ENCODE measurements around the gene CC2D2A.
A peak's percentile ranks its signal among the peaks of the same experiment; 100 is the strongest.

Gene CC2D2A

DNA sequence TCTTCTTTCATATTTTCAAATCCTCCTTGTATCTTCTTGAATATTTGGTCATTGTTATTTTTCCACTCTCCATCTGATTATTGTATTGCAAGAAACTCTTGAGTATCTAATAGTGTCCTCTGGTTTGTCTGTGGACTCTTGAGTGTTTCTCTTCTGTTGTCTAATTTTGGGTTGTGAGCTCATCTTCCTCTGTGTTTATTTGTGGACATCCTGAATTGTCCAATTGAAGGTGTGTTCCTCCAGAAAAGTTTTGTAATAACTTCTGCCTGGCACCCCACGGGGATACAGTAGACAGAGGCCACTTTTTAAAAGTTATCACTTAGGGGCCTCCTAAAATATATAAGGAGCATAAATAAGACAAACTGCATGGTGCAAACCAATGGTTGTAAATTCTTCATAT is 3.1 kb upstream of the CC2D2A start:
- no peak for DNase-seq (ENCODE audit: low spot score)

DNA sequence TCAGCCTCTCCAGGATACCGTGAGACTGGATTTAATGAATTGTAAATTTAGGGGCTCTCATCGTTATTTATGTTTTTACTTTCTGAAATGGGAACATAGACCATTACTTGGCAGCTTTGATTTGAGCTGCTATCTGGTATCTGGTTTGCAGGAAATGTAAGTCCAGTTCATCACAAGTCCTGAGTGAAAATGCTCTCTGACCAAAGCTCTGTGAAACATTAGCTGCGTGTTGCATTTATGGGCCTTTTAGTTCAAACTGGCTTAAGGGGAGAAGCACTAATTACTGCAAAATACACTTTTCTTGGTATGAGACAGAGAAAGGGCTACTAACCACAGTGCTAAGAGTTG is 420 bp downstream of the CC2D2A start:
- peak; percentile 9 for DNase-seq (ENCODE audit: low spot score)

DNA sequence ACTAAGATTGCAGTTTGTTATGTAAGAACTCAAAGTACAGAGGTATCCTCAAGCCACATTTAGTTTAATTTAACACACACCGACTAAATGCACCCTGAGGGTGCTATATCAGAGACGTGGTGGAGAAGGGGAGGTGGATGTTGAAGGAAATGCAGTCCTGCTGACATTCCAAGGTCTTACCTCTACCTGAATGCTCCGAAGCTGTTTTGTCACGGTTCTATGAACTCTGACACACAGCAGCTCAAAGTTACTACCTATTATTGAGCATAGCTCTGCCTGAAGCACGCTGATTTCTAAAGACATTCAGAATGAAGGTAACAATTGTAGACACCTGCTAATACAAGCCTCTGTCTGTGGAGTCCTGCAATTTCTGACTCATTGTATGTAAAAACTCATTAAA is 6.7 kb downstream of the CC2D2A start:
- DNase-seq (ENCODE audit: low spot score): peak; percentile 68

DNA sequence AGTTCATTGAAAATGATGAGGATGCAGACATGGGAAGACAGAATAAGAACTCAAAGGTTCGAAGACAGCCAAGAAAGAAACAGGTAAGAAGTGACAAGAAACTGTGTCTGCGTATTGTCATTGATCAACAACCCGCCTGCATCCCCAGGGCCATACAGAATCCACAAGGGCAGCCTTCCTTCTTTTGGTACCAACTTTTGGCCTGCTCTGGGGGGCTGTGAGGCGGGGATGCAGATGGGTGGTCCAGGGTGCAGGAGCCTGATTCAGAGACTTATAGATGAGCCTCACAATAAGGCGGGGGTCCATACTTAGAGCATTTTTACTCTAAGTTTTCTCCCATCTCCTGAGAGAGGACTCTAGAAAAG is 9.0 kb downstream of the CC2D2A start:
- DNase-seq (ENCODE audit: low spot score): no peak

DNA sequence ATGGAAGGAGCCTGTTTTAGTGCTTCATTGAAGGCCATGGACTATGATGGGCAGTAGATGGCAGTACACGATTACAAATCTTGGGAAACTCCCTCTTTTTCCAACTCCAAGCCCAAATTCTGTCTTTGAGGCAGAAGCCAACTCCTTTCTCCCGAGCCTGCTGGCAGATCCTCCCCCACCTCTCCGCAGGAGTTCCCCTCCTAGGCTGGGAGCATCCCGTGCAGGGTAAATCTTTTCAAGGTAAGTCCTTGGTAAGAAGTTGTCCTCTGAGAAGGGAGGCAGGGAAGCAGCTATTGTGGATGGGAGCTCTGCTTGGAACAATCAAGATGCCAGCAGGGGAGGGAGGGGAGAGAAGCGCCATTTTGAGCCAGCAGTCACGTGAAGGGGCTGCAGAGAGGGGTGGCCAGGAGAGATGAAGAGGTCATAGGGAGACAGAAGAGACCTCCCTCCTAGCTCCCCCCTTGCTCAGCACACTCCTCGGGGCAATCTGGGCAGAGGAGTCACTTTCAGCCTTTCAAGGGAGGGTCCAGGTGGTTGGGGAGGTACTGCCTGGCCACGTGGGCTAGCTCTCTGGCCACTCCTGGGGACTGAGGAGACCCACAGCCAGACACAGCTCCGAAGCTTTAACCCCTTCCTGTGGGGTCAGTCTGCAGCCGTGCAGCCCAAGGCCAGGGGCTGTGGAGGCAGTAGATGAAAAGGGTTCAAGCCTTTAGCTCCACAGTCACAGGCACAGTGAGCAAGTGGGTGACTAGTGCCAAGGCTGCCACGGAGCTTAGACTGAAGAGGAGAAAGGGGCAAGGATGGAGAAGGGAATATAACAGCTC is 9.6 kb downstream of the CC2D2A start:
- DNase-seq (ENCODE audit: low spot score): peak; percentile 85

DNA sequence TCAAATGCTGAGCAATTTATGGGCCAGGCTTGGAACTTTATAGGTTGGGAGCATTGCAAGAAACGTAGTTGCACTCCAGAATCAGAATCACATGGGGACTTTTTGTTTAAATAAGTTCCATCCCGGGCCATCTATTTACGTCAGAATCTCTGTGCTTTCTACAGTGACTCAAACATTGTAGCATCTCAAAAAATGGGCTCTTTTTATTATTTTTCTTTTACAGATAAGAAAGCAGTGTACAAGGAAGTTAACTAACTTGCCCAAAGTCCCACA is 10.2 kb downstream of the CC2D2A start:
- DNase-seq (ENCODE audit: low spot score): no peak

DNA sequence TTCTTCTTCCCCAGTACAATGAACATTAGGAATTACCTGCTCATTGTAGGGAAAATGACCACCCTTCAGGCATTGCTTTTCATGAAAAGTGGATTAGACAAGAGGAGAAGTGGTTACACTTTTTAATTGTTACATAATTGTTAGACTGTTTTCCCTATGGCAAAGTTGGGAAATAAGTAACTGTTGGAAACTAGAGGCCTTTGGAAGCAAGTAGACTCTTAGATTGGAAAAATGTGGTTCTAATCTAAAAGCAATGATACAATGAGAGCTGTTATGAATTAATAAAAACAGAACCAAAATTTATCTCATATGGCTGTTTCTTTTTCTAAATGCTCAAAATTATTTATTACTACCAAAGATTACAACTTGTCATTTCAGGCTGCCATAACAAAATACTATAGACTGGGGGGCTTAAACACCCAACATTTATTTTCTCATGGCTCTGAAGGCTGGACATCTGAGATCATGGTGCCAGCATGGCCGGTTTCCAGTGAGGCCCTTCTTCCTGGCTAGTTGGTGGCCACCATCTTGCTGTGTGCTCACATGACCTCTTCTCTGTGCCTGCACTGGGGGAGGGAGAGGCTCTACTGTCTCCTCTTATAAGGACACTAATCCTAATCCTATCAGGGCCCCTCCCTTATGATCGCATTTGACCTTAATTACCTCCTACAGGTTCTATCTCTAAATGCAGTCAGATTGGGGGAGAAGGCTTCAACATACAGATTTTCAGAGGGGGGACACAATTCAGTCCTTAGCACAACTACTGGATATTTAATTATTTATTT is 12.5 kb downstream of the CC2D2A start:
- no peak for DNase-seq (ENCODE audit: low spot score)

DNA sequence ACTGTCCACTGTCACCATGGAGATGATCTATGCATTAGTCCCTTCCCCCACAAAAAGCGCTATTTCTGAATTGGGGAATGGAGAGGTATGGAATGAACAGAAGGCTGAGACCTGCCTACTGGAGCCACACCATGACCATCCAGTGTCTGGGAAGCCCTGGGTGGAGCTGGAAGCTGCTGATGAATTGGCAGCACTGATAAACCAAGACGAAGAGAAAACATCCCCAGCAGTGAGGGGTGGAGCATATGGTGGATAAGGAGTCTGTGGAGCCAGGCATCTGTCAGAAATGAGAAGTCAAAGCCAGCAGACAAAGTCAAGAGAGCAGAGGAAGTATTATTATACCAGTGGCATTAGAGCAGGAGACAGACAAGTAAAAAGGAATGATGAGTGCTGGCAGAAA is 13.2 kb downstream of the CC2D2A start:
- no peak for DNase-seq (ENCODE audit: low spot score)

DNA sequence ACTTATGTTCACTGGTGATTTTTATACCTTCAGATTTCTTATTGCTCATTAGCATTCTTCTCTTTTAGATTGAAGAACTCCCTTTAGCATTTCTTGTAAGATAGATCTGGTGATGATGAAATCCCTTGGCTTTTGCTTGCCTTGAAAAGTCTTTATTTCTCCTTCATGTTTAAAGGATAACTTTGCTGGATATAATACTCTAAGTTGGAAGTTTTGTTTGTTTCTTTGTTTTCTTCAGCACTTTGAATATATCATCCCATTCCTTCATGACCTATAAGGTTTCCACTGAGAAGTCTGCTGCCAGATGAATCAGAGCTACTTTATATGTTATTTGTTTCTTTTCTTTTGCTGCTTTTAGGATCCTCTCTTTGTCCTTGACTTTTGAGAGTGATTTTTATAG is 18.5 kb downstream of the CC2D2A start:
- DNase-seq (ENCODE audit: low spot score): no peak

DNA sequence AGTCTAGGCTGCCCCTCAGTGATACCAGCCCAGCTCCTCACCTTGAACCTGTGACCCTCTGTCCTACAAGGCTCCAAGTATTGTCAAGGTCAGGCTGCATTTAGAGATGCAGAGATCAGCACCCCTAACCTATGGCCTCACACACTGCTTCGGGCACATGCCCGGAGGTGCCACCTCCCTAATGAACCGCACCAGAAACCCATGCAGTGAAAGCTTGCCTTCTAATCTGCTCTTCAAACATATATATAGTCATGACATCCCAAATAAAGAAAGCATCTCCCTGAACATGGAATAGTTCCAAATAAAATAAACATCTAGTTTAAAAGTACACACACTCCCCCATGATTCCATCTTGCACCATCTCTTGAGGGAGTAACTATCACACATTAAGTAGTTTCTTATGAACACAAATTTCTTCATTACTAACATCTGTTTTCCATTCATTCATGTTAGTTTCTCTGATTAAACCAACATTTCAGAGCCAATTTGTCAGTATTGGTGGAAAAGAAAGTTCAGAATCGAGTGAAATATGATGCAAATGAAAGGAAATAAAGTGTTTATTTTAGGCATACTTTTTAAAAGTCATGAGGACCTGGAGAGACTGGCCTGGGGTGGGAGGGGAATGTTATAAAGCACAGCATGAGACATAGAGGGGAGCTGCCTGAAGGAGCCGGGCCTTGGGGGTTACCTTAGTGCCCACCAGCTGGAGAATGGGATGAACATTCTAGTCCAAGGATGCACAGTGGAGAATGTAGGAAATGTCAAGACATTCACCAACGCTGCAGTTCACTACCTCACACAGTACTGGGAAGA is 19.2 kb downstream of the CC2D2A start:
- no peak for DNase-seq (ENCODE audit: low spot score)

DNA sequence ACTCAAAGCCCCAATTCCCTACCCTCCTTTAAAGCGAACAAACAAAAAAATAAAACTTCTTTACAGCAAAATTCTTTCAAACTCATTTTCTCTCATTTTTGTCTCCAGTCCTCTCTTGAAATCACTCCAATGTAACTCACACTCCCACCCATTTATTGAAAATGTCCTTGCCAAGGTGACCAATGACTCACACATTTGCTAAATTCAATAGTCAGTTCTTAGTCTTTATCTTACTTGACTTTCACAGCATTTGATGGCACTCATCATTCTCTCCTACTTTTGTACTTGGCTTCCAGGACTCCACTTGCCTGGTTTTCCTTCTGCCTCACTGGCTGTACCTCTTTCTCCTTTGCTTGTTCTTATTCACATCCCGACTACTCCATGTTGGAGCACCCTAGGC is 19.9 kb downstream of the CC2D2A start:
- DNase-seq (ENCODE audit: low spot score): no peak

DNA sequence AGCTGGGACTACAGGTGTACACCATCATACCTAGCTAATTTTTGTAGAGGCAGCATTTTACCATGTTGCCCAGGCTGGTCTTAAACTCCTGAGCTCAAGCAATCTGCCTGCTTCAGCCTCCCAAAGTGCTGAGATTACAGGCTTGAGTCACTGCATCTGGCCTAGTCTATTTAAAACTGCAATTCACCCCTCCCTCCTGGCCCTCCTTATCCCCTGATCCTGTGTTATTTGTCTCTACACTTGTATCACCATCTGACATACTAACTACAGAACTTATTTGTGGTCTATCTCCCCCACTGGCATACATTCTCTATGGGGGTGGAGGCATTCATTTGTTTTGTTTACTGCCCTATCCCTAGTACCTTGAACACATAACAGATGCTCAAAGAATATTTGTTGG is 23.7 kb downstream of the CC2D2A start:
- no peak for DNase-seq (ENCODE audit: low spot score)

DNA sequence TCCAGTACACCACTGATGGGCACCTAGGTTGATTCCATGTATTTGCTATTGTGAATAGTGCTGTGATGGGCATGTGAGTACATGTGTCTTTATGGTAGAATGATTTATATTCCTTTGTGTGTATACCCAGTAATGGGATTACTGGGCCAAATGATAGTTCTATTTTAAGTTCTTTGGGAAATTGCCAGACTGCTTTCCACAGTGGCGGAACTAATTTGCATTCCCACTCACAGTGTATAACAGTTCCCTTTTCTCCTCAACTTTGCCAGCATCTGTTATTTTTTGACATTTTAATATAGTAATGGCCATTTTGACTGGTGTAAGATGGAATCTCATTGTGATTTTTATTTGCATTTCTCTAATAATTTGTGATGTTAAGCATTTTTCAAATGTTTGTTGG is 25.9 kb downstream of the CC2D2A start:
- DNase-seq (ENCODE audit: low spot score): no peak

DNA sequence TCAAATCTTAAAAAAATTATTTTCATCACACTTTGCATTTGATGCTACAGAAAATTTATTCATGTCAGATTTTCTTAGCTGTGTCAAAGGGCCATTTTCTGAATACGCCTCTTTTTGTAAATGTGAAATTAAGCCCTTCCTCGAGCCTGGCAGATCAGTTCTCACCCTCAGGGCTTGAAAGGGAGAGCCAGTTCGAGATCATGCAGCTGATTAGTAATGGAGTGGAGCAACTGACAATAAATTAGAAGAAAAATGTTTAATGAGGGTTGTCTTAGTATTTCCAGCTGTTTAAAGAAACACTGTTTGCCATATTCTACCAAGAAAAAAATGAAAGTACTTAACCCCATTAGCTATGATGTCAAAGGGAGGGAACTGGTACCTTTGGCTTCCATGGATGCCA is 28.7 kb downstream of the CC2D2A start:
- DNase-seq (ENCODE audit: low spot score): no peak

DNA sequence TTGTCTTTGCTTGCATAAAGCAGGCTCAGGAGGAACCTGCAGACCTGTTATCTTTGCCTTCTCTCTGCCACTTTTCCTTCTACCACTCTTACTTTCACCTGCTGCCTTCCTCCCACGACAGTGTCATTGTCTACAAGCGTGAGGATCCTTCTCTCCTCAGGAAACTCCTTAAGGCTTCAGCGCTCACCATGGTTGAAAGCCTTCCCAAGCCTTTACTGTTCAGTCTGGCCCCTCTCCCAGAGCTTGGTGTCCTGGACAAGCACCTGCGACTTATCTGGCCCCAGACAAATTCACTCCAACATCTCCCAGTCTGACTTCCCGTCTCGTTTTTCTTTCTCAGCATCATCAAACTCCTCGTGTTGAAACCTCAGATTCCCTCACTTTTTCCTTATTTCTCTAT is 31.0 kb downstream of the CC2D2A start:
- peak; percentile 30 for DNase-seq (ENCODE audit: low spot score)

DNA sequence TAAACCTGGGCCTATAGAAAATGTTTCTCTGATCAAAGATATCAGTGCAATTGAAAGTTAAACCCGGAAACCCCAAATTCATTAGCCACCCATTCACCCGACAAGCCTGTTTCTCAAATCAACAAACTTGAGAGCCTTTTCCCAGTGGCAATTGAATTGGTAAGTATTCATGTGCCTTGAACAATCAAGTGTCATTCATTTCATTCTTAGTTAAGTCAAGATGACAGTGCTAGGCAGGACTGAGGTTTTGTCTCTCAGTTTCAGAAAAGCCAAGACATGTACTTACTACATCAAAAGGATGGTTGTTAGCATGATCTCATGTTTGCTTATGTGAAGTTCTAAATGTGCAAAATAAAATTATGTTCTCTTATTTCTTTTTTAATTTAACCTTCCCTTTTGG is 32.3 kb downstream of the CC2D2A start:
- no peak for DNase-seq (ENCODE audit: low spot score)

DNA sequence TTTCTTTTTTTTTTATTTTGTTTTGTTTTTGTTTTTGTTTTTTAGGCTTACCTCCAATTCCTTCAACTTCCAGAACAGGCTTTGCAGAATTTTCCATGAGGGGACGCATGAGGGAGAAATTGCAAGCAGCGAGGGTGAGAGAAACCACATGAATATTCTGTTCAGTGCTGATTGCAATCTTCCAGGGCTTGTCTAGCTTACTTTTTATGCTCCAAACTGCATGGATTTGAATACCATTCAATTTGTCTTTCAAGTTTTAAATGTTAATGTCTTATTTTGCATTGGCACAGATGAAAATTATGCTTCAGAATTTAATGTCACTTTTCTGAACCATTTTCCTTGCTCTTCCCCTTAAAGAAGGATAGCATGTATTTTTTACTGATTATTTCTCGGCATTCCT is 32.7 kb downstream of the CC2D2A start:
- no peak for DNase-seq (ENCODE audit: low spot score)

DNA sequence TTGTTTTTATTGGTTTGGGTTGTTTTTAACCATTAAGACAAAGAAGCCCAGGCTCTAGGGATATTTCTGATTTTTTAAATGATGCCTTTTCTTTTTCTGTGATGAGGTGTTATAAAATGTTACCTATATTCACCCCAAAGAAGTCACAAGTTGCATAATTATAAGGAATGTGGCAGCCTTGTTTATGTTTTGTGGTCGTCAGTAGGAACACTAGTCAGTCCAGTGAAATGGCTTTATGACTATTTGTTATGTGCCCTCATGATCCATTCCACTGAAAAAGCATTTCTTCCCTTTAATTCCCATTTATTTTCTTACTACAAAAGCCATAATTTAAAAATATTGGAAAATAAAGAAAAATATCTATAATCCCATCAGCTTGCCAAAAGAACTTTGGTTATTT is 34.4 kb downstream of the CC2D2A start:
- DNase-seq (ENCODE audit: low spot score): no peak

DNA sequence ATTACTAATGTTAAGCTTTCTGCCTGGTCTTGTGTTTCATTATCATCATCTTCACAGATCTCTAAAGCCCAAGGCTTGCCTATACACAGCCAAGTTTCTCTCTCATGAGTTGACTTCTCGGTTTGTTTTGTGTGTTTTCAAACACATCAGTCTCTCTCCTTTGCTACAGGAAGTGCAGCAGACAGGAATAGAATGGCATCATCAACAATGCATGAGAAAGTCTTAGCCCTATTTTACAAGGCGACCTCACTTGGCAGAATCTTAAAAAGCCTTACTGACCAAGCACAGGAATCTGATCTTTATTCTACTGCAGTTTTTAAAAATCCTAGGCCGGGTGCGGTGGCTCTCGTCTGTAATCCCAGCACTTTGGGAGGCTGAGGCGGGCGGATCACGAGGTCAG is 36.8 kb downstream of the CC2D2A start:
- DNase-seq (ENCODE audit: low spot score): peak; percentile 66

DNA sequence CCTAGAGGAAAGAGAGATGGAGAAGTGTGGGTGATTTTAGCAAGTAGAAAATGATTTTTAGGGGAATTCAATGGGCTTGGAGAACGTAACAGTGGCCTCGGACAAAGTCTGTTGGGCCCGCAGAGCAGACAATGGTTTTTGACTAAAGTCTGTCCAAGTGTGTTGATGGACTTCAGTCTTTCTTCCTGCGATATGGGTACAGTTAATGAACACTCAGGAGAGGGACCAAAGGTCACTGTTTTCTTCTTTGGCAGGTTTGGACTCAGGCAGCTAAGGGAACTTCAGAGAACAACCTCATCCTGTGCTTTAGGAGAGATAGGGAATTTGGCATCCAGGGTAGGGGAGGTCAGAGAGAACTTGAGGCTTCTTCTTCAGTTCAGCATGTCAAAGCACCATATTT is 38.0 kb downstream of the CC2D2A start:
- DNase-seq (ENCODE audit: low spot score): no peak

DNA sequence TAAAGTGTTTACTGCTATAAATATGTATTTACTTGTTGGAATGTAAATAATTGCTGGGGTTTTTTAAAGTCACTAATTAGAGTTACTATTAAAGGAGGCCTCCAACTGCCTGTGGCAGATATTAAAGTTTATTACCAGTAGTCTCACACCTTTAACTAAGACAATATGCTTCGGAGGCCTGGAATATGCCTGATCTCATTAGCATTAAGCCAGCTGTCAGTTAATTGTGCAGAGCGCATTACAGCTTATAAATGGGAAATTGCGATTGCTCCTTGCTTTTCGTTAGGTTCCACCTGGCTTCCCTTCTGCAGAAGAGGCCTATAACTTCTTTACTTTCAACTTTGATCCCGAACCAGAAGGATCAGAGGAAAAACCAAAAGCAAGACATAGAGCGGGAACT is 41.3 kb downstream of the CC2D2A start:
- no peak for DNase-seq (ENCODE audit: low spot score)

DNA sequence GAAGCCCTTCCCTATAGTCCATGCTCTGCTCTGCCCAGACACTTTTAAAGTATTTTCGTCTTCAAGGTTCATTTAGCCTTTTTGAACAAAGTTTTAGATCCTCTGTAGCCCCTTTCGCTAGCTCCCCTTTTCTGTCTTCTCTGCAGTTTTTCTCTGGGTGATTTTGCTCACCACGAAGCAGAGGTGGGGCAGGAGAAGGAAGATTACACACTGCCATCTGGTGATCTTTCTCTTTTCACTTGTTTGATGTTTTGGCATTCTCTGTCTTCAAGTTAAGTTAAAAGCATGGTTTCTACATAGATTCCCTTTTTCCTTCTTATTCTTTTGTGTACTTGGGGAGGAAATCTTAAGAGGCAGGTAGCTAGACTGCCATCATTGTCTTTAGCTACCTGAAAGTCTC is 43.9 kb downstream of the CC2D2A start:
- no peak for DNase-seq (ENCODE audit: low spot score)

DNA sequence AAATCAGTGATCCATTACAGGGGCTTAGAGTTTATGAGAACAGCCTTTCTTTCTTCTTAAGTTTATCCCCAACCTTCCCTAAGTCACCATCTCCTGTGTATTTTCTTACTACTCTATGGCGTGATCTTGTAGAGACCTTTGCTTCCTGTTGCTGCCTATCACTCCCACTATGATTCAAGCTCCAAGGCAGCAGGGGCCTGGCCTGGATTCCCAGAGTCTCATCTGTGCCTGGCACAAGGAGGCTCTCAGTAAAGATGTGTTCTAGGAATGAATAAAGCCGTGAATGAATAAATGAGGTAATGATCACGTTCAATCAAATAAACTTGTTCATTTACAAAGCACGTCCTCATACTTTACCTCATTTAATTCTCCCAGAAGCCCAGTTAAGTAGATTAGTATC is 45.4 kb downstream of the CC2D2A start:
- no peak for DNase-seq (ENCODE audit: low spot score)
